NCI-H1417 treated with DMSO at 0.1 percent for 48 hours (cell line): ENCODE data around the gene BTN2A1.
"Not testable (repeated sequence)": the region's sequence is repeated elsewhere in the genome, so short reads cannot be mapped to it uniquely, and the experiment has no call there.

Experiments
- DNase-seq: peaks from one replicate; lab custom pipeline; 2025; lab: John Stamatoyannopoulos, UW

The BTN2A1 gene

DNA sequence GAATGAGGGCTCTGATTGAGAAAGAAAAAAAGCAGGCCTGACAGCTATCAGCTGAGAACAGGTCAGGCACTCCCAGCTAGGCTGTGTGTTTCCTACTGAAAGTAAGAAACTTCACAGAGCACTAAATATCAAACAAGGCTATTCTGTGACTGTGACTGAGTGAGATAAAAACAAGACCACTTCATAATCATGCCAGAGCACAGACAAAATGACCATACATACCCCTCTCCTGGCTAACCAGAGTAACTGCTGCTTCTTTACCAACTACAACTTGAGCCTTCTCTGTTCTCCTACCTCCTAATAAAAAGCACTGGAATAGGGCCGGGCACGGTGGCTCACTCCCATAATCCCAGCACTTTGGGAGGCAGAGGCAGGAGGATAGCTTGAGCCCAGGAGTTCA is 35.5 kb downstream of the BTN2A1 start:
- DNase-seq, result no peak

DNA sequence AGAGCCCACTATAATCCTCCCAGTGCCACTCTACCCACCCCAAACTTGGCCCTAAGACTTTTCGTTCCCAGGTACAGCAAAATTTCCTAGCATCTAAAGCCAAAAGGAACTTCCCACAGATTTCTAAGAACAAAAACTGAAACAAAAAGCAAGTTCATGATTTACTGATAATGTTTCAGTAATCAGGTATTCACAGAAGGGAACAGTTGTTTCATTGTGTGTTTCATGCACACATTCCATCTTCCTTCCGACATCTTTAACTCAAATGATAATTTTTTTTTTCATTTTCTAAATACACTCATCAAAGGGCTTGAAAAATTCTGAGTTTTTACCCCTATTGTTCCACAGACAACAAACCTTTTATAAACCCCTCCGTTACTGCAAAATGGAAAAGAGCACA is 36.4 kb downstream of the BTN2A1 start:
- DNase-seq, result no peak

DNA sequence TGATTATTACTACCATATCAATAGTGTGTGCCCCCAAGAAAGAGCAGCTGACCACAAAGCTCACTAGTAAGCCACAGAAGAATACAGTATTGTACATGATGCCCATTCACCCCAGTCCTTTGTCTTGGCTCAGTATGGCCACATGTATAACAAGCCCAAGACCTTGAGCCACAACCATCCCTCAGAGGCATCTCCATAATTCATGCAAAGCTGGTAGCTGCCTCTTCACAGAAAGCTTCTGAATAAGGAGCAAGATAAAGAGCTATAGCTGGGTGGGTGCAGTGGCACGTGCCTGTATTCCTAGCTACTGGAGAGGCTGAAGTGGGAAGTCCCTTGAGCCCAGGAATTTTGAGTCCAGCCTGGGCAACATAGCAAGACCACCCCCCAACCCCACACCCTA is 37.5 kb downstream of the BTN2A1 start:
- DNase-seq, result no peak

DNA sequence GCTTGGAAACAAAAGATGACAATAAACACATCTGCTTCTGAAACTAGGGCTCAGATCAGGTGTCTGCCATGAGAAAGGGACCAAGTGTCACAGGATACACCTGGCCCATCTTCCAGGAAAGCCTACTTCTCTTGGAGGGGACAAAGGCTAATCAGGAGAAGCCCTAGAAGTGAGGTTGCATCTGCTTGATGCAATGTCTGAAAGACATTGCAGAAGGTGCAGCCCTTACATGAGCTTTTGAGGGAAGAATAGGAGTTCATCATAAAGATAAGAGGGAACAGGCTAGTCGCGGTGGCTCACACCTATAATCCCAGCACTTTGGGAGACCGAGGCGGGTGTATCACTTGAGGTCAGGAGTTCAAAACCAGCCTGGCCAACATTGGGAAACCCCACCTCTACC is 39.9 kb downstream of the BTN2A1 start:
- no peak for DNase-seq

DNA sequence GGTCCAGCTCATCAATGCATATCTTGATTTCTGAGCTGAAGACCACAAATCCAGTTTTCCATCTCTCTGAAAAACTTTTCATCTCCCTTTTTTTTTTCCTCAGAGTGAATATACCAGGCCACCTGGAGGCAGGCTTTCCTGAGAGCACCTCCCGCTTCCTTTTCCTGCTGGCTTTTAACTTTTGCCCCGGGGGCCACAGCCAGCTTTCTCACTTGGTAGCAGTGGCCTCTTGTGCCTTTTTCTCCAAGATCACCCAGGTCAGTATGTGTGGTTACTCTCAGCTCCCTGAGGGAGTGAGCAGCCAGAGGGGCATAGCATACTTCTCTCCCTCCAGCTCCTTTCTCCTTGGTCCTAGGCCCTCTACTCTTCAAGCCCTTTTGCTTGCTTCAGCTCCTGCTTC is 42.3 kb downstream of the BTN2A1 start, which contains the start of gene BTN1A1:
Gene BTN1A1 (plus strand): TSS at position 202 of the 400 bp plus-strand sequence. CDS start 984 bp downstream, outside the sequence.
- no peak for DNase-seq

DNA sequence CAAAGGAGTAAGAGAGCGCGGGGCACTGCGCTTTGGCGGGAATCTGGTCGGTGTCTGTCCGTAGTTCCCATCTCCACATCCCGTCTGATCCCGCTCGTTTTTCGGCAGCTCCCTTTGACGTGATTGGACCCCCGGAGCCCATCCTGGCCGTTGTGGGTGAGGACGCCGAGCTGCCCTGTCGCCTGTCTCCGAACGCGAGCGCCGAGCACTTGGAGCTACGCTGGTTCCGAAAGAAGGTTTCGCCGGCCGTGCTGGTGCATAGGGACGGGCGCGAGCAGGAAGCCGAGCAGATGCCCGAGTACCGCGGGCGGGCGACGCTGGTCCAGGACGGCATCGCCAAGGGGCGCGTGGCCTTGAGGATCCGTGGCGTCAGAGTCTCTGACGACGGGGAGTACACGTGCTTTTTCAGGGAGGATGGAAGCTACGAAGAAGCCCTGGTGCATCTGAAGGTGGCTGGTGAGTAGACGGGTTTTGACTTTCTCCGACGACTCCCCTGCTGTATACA is 43.8 kb downstream of the BTN2A1 start:
- no peak for DNase-seq

DNA sequence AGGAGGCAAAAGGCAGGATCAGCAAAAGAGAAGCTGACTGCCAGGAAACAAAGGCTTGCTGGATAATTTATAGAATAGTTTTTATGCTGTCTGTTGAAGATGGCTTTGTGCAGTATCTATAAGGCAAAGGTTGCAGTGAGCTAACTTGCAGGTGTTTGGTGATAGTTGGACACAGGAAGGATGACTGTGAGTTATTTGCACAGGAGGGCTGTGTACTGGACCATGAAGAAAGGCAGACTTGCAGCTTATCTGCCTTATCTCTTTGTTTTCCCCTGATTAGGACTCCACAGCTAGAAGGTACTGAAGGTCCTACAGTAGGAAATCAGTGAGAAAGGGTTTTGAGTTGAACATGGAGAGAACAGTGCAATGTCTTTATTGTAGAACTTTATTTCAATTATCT is 44.4 kb downstream of the BTN2A1 start:
- no peak for DNase-seq

DNA sequence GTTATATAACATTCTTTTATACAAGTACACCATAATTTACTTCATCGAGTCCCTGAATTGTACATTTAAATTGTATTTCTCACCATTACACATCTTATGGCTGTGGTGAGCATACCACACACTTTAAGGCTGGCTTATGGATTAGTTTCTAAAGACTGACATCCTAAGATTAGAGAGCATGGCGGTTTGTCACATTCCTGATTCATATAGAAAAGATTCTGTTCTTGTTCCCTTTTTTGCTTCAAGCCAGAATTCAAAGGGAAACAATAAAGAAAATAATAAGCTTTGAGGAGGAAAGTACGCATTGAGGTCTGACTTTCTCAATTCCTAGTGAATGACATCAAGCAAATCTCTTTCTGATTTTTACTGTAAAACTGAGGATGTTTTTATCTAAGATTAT is 44.9 kb downstream of the BTN2A1 start:
- no peak for DNase-seq

DNA sequence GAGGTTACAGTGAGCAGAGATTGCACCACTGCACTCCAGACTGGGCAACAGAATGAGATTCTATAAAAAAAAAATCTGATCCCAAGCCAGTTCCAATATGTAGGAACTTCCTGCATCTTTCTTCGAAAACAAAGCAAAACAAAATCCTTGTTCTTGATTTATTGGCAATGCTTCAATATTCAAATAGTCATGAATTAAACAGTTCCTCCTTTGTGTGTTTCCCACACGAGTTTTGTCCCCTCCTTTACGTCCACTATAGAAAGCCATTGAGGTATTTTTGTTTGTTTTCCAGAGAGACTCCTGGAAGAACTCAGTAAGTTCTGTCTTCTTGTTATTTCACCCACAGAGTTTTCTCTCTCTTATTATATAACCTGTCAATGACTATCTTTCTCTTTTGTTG is 49.9 kb downstream of the BTN2A1 start:
- DNase-seq, result no peak

DNA sequence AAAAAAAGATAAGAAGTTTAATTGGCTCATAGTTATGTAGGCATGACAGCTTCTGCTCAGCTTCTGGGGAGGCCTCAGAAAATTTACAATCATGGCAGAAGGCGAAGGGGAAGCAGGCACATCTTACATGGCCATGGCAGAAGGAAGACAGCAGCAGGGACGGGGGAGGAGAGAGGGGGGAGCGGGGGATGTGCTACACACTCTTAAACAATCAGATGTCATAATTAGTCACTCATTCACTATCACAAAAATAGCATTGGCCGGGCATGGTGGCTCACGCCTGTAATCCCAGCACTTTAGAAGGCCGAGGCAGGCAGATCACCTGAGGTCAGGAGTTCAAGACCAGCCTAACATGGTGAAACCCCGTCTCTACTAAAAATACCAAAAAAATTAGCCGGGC is 53.3 kb downstream of the BTN2A1 start:
- not testable (repeated sequence) for DNase-seq

DNA sequence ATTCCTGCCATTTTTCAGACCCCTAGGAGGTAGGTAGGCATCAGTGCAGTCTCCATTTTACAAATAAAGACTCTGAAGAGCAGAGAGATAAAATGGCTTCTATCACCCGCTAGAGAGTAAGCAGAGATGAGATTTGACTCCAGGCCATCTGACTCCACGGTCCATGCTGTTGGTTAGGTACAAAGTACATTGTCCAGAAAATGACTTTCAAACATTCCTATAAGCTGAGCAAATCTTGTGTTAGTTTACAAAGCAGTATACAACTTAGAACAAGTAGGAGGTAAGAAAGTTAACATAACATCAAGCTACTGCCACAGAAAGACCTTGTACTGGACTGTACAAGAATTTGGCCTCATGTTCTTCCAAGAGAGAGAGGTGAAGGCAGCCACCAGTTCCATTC is 57.2 kb downstream of the BTN2A1 start:
- DNase-seq, result no peak

DNA sequence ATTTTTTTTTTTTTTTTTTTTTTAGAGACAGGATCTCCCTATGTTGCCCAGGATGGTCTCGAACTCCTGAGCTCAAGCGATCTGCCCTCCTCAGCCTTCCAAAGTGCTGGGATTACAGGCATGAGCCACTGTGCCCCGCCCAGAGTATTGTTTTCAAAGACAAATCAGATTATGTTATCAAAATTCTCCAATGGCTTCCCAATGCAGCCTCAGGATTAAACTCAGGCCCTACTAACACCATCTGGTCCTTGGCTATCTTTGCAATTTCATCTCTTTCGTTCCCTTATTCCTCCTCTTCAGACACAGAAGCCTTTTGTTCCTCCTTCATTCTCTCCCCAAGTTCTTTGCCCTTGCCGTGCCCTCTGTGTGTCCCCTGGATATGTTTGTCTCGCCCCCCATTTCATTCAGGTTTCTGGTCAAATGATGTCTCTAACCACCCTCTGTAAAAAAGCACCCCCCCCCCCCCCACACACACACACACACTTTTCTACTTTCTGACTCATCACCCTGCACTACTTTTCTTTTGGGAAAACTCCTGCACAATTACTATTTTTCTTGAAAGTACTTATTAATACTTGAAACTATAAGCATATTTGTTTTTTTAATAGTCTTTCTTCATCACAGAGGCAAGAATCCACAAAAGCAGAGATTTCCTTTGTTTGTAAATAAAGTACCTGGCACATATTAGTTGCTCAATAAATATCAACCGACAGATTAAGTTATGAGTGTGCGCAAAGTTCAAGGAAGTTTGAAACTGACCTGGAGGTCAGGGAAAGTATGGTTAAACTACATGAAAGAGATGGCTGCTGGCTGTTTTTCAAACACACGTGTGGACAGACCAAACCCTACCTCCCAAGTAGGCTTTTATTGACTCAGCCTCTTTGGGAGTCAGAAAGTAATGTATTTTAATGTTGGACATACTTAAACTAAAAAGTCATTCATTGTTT is 59.0 kb downstream of the BTN2A1 start:
- no peak for DNase-seq
